ENCODE results near the gene SLC9A8.
"Not testable (repeated sequence)": the region's sequence is repeated elsewhere in the genome, so short reads cannot be mapped to it uniquely, and the experiment has no call there.

SLC9A8 gene

DNA sequence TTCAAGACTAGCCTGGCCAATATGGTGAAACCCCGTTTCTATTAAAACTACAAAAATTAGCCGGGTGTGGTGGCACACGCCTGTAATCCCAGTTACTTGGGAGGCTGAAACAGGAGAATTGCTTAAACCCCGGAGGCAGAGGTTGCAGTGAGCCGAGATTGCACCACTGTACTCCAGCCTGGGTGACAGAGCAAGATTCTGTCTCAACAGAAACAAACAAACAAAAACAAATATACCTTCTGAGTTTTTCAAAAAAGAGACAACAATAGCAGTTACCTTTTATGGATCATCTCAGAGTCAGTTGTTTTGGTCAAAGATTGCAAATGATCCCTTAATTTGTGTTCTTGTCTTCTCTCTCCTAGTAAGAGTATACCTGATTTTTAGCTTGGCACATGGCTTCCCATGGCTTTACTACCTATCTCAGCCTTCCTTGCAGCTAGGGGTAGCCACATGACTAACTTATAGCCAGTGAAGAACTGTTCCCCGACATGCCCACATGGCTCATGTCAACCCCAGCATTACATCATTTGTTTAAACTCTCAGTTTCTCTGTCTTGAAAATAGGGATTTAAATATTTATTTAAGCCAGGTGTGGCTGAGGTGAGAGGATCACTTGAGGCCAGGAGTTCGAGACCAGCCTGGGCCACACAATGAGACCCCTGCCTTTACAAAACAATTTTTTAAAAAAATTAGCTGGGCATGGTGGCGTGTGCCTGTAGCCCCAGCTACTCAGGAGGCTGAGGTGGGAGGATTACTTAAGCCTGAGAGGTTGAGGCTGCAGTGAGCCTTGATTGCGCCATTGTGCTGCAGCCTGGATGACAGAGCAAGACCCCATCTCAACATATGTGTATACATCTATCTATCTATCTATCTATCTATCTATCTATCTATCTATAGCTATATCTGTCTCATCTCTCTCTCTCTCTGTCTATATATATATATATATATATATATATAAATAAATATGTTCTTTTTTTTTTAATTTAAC, 25.0 kb upstream of the SLC9A8 start:
- DNase-seq = no peak

GRCh38 chr20:49790077-49790798, 22.4 kb upstream of the SLC9A8 start:
- DNase-seq = no peak

DNA sequence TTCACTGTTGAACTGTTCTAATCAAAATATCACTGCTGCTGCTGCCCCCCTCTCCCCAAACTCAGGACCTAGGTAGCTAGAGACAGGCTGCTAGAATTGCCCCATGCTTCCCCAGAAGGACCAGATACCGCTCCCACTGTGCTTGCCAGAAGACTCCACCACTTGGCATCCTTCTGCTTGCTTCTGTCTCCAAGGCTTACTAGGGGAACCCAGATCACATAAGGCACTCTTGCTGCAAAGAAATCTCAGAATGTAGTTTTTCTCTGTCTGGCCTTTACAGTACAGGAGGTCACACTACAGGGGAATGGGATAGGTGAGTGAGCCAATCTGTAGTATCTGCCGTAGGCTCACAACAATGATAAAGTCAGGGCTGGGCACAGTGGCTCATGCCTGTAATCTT, 21.5 kb upstream of the SLC9A8 start:
- no peak for DNase-seq

GRCh38 chr20:49792006-49792405, 20.6 kb upstream of the SLC9A8 start:
- no peak for DNase-seq

DNA sequence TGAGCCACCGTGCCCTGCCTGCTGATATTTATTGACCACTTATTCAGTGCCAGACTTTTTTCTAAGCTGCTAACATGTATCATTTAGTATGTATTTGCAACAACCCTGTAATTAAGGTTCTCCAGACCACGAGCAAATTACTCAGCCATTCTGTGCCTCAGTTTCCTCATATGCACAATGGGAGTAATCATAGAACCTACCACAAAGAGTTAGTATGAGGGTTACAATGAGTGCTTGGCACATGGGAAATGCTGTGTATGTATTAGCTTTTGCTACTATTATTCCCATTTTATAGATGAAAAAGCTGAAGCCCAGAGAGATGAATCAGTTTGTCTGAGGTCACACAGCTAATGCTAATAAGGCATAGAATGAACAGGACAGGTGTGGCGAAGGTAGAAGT, 20.0 kb upstream of the SLC9A8 start:
- DNase-seq = no peak

DNA sequence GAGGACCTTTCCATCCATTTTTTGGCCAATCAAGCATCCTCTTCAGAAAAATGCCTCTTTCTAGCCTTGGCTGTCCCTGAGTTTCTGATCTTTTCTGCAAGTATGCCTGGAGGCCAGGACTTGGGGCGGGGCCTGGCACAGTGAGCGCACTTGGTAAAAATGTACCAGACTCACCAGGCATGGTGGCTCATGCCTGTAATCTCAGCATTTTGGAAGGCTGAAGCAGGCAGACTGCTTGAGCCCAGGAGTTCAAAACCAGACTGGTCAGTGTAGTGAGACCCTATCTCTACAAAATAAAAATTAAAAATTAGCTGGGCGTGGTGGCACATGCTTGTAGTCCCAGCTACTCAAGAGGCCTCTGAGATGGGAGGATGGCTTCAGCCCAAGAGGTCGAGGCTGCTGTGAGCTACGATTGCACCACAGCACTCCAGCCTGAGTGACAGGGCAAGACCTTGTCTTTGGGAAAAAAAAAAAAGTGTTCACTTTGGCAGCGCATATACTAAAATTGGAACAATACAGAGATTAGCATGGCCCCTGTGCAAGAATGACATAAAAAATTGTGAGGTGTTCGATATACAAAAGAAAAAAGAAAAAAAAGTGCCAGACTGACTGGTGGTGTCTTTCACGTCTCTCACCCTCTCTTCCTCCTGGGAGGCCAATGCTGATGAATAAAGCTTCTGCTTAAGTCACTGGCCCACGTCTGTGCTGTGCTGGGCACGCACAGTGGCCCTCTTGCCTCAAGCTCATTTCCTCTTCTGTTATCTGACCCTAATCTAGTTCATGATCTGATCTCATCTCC, 18.1 kb upstream of the SLC9A8 start:
- no peak for DNase-seq

DNA sequence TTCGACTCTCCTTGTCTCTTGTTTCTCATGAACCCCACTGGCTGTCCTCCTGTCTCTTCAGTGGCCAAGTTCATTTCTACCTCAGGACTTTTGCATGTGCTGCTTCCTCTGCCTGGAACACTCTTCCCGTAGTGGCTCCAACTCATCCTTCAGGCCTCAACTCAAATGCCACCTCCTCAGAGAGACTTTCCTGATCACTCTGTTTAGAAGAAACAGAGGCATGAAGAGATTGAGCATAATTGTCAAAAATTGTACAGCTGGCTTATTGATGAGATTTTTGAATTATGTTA, 17.5 kb upstream of the SLC9A8 start:
- no peak for DNase-seq

DNA sequence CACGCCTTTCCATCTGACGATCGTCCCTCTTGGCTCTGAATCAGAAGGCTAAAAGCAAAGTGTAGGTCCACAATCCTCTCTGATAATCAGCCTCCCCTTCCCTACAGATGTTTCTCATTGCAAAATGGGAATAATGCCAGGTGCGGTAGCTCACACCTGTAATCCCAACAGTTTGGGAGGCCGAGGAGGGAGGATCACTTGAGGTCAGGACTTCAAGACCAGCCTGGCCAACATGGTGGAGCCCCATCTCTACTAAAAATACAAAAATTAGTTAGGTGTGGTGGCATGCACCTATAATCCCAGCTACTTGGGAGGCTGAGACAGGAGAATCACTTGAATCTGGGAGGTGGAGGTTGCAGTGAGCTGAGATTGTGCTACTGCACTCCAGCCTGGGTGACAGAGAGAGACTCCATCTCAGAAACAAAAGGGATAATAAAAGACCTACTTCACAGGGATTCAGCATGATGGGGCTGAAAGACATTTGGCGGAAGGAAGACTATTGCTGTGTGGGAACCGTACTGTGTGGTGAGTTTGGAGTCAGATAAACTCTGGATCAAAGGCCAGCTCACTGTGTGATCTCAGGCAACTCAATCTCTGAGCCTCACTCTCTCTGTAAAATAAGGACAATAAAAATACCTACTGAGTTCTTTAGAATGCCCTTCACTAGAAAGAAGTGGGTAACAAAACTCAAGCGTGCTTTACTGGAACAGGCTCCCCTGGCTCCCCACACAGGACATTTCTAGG, 15.9 kb upstream of the SLC9A8 start:
- DNase-seq = no peak

DNA sequence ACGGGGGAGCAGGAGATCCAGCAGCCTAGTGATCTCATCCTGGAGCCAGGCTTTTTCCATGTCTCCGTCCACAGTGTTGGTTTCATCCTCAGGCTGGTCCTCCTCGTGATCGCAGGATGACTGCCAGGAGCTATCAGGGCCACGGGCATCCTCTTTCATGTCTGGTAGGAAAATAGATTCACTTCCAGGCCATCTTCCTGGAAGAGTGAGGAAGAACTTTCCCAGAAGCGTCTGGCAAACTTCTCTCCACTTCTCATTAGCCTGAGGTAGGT, 15.3 kb upstream of the SLC9A8 start:
- DNase-seq = no peak

DNA sequence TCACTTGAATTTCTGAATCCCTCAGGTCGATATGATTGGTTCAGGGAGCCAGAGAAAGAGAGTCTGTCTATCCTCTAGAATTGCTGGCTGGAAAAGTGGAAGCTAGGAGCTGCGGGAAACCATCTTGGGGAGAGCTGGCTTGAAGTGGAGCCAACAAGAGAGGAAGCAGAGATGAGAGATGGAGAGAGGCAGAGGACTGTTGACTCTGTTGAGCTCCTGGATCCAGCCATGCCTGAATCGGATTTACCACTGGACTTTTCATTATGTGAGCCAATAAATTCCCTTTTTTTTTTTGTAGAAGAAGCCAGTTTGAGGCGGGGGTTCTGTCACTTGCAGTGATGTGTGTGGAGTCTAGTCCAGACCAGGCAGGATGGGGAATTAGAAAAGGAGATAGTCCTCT, 13.9 kb upstream of the SLC9A8 start:
- no peak for DNase-seq

GRCh38 chr20:49799698-49800097, 12.9 kb upstream of the SLC9A8 start:
- no peak for DNase-seq

GRCh38 chr20:49803418-49803817, 9.2 kb upstream of the SLC9A8 start:
- DNase-seq = no peak

GRCh38 chr20:49804364-49804763, 8.3 kb upstream of the SLC9A8 start:
- DNase-seq = no peak

- not testable (repeated sequence) for DNase-seq
Observed at GRCh38 chr20:49805224-49805876, 7.3 kb upstream of the SLC9A8 start.

DNA sequence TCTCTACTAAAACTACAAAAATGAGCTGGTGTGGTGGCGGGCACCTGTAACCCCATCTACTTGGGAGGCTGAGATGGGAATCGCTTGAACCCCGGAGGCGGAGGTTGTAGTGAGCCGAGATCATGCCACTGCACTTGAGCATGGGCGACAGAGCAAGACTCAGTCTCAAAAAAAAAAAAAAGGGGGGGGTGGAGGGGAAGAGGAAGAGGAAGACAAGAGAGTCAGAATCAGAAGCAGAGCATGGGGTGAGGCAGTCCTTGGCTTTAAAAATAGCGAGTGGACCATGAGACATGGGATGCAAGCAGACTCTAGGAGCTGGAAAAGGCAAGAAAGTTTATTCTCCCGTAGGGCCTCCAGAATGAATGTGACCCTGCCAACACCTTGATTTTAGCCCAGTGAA, 3.9 kb upstream of the SLC9A8 start:
- no peak for DNase-seq

DNA sequence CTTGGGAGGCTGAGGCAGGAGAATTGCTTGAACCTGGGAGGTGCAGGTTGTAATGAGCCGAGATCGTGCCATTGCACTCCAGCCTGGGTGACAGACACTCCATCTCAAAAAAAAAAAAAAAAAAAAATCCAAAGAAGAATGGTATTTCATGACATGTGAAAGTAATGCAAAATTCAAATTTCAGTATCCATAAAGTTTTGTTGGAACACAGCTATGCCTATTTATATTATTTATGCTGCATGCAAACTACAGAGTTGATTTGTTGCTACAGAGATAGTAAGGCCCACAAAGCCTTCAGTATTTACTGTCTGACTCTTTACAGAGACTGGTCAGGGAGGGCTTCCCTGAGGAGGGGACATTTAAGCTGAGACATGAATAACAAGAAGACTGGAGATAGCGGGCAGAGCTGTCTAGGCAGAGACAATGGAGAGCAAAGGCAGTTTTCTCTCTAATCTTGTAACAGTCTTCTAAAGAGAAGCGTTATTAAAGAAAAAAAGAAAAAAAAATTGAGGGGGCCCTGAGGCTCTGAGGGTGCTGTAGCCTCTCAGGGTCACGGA, 2.7 kb upstream of the SLC9A8 start:
- no peak for DNase-seq

GRCh38 chr20:49810491-49811190, 2.0 kb upstream of the SLC9A8 start:
- no peak for DNase-seq

DNA sequence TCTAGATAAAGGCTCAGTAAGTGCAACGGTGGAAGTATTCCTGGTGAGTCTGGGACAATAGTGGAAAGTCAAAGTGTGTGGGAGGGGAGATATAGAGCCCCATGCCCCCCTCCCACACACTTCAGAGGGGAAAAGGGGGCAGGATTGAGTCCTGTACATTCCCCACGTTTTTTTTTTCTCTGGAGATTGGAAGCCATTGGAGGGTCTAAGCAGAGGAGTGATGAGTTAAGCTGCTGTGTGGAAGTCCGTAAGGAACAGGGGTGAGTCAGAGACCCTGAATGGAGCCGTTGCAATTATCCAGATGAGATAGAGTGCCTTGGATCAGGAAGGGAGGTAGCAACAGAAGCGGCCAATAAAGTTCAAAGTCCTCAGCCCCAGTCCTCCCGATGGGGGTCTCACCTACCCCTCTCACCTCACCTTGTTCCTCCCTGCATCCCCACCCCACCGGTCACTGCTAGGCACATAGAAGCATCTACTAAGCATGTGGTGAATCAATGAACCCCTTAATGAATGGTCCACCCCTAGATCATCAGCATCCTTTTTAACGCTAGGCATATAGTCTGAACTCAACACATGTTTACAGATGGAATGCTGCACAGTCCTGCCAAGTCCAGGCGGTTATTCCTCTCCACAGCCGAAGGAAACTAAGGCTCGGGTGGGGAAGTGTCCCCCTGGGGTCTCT, 662 bp upstream of the SLC9A8 start:
- no peak for DNase-seq

GRCh38 chr20:49813305-49813974, 812 bp downstream of the SLC9A8 start:
- no peak for DNase-seq

GRCh38 chr20:49814057-49814694, 1.5 kb downstream of the SLC9A8 start:
- DNase-seq = no peak
